Spleen (tissue), 11 donors: ENCODE measurements around the gene GLUD2. TPM values are rescaled to one million over a fixed set of nuclear protein-coding genes. Genes with fewer than 3 reads are reported as not detected.

Source experiments
- DNase-seq: peaks from one replicate; pipeline ENCODE4 v3.0.0-alpha.2; 2020
- H3K27ac ChIP-seq, 8 donors: fragments of 200-600 bp; sonication (generic) in 7 of 8; 1 replicate in 4 of 8; 2 replicates in 4 of 8; pipeline versions ENCODE4 v1.5.0 to v1.8.0; 2016 to 2021; ENCODE audit warnings: inconsistent platforms in 4 of 8, mild to moderate bottlenecking in 4 of 8, moderate library complexity in 1 of 8
- H3K27me3 ChIP-seq, 7 donors: fragments of 200-600 bp; sonication (generic) in 6 of 7; replicated peaks in 1 of 7; 1 replicate in 4 of 7; 2 replicates in 3 of 7; pipeline versions ENCODE4 v1.5.0 to v1.8.0; 2016 to 2021; ENCODE audit warnings: inconsistent platforms in 3 of 7, mild to moderate bottlenecking in 1 of 7
- H3K36me3 ChIP-seq, 6 donors: fragments of 200-600 bp; sonication (generic) in 5 of 6; 1 replicate in 4 of 6; 2 replicates in 2 of 6; pipeline versions ENCODE4 v1.5.0 to v1.8.0; 2016 to 2021; ENCODE audit warnings: inconsistent platforms in 2 of 6
- H3K4me1 ChIP-seq, 6 donors: fragments of 200-600 bp; sonication (generic) in 5 of 6; 1 replicate in 3 of 6; 2 replicates in 3 of 6; pipeline versions ENCODE4 v1.5.0 to v1.8.0; 2016 to 2021; ENCODE audit warnings: inconsistent platforms in 3 of 6
- H3K4me3 ChIP-seq, 8 donors: fragments of 200-600 bp; sonication (generic) in 7 of 8; 1 replicate in 4 of 8; 2 replicates in 4 of 8; pipeline versions ENCODE4 v1.5.0 to v1.8.0; 2016 to 2021; ENCODE audit warnings: inconsistent platforms in 4 of 8, mild to moderate bottlenecking in 4 of 8, moderate library complexity in 2 of 8
- H3K9me3 ChIP-seq, 8 donors: fragments of 200-600 bp; sonication (generic) in 7 of 8; 1 replicate in 4 of 8; 2 replicates in 4 of 8; pipeline versions ENCODE4 v1.5.0 to v1.8.0; 2016 to 2021; ENCODE audit warnings: inconsistent platforms in 4 of 8
- CTCF ChIP-seq, 11 experiments: fragments of 200-600 bp in 7 of 11; fragments of 450-650 bp in 4 of 11; sonication (generic) in 4 of 11; IDR thresholded peaks in 8 of 11; conservative IDR thresholded peaks in 3 of 11; 1 replicate in 7 of 11; 2 replicates in 4 of 11; pipeline versions ENCODE4 v1.4.0 to v1.8.0; 2016 to 2021; ENCODE audit warnings: antibody characterized with exemption in 11 of 11, inconsistent platforms in 4 of 11, mild to moderate bottlenecking in 1 of 11
- POLR2A ChIP-seq, 3 donors: fragments of 450-650 bp; IDR thresholded peaks; one replicate each; pipeline ENCODE4 v1.5.1; 2017; ENCODE audit warnings: antibody characterized with exemption in 3 of 3, mild to moderate bottlenecking in 1 of 3
- POLR2AphosphoS5 ChIP-seq, 3 donors: sonication (generic); formaldehyde crosslinking; IDR thresholded peaks; one replicate each; pipeline ENCODE4 v1.5.1; 2017; ENCODE audit warnings: antibody characterized with exemption in 3 of 3
- WGBS, 5 donors: extraction: QIAGEN DNeasy Blood & Tissue Kit in 3 of 5; methylation state at CpG; one replicate each; pipeline versions ENCODE4 v1.1.5 to v1.1.7; 2013 to 2018; 5-methylcytosine and 5-hydroxymethylcytosine counted together
- intact Hi-C: fragments of 100-400 bp; cut with DNase I; formaldehyde crosslinking; loops from one replicate; pipeline ENCODE4 v1.15.0; 2023; ENCODE audit warnings: low total_unique reads
- polyA plus RNA-seq, 3 donors: library from polyadenylated mRNA; stranded (reverse); fragments of 200-250 nt; gene quantifications; one replicate each; pipeline ENCODE4 v1.2.1, GENCODE V29; 2013
- total RNA-seq, 7 donors: library from RNA; depleted of rRNA in 3 of 7; stranded (reverse); fragments of >200 nt in 3 of 7; fragmentation: NEBNext Ultra II Directional in 4 of 7; extraction: Animal tissue kit (Norgen Biotek cat#: 25700) in 4 of 7; gene quantifications; one replicate each; pipeline versions ENCODE4 v1.1.0 to v1.2.1, GENCODE V29; 2016 to 2021
- donor health status: healthy with polysubstance abuse.
- donor health status: DM: no; HTN: no; CAD: no; lungs with moderate emphysema.
- donor health status: DM: no; HTN: no; CAD: no.
- donor health status: Bipolar disorder and iron deficiency.
- donor health status: healthy.
- donor health status: DM: no; HTN: no; CAD: no.
- donor health status: DM: yes; HTN: yes; CAD: no.

Gene GLUD2
- total and polyA plus RNA-seq, 10 donors = 0.10 to 1.4 (median 0.19) TPM; not detected in 1

GRCh38 chrX:121036137-121036536, 11.3 kb upstream of the GLUD2 start:
- 58 to 85% (median 70%) methylated on average over 3 of the region's 3 CpGs for WGBS, 5 donors
- Histone ChIP-seq H3K36me3 (no peaks in the 10 kb centered on the region), H3K9me3 (no peaks in the 10 kb centered on the region), H3K4me1 (no peaks in the 10 kb centered on the region), H3K27me3 (no peaks in the 10 kb centered on the region), H3K4me3 (no peak overlapping the region), H3K27ac (no peak overlapping the region)
- DNase-seq = no peak
- intact Hi-C loops = no loop called here
- no peak for TF ChIP-seq POLR2A (IDR thresholded peaks at IDR 0.05)

- Histone ChIP-seq H3K4me1 (no peaks in the 10 kb centered on the region), H3K4me3 (no peak overlapping the region), H3K27ac (no peak overlapping the region), H3K27me3 (no peaks in the 10 kb centered on the region), H3K36me3 (no peaks in the 10 kb centered on the region), H3K9me3 (peaks cover 0 to 4% (median 0%) of the 10 kb centered on the region in 8 donors)
- 58 to 82% (median 73%) methylated on average over 4 of the region's 4 CpGs for WGBS, 5 donors
- TF ChIP-seq POLR2AphosphoS5 (IDR thresholded peaks at IDR 0.05) (no peak), CTCF (IDR thresholded peaks at IDR 0.05 in 8 of 11, conservative IDR thresholded peaks at IDR 0.05 in 3 of 11) (no peak), POLR2A (IDR thresholded peaks at IDR 0.05) (no peak)
- DNase-seq = no peak
- intact Hi-C loops = no loop called here
Observed at GRCh38 chrX:121036951-121037350, 10.5 kb upstream of the GLUD2 start.

GRCh38 chrX:121050781-121051180, 3.4 kb downstream of the GLUD2 start:
- Histone ChIP-seq H3K36me3 (no peaks in the 10 kb centered on the region), H3K9me3 (no peaks in the 10 kb centered on the region), H3K27me3 (peaks cover 0 to 21% (median 7%) of the 10 kb centered on the region in 7 donors), H3K4me1 (no peaks in the 10 kb centered on the region), H3K27ac (no peak overlapping the region), H3K4me3 (no peak overlapping the region)
- intact Hi-C loops = no loop called here
- DNase-seq = no peak
- TF ChIP-seq CTCF (IDR thresholded peaks at IDR 0.05 in 8 of 11, conservative IDR thresholded peaks at IDR 0.05 in 3 of 11) (no peak), POLR2A (IDR thresholded peaks at IDR 0.05) (no peak), POLR2AphosphoS5 (IDR thresholded peaks at IDR 0.05) (no peak)

GRCh38 chrX:121052122-121052521, 4.7 kb downstream of the GLUD2 start:
- intact Hi-C loops = no loop called here
- H3K4me1 ChIP-seq = no peaks in the 10 kb centered on the region
- H3K27me3 ChIP-seq = peaks cover 0 to 13% (median 4%) of the 10 kb centered on the region in 7 donors
- H3K27ac ChIP-seq = no peak overlapping the region
- TF ChIP-seq CTCF (IDR thresholded peaks at IDR 0.05 in 8 of 11, conservative IDR thresholded peaks at IDR 0.05 in 3 of 11) = no peak
- no peak for TF ChIP-seq POLR2A (IDR thresholded peaks at IDR 0.05)
- no peak for TF ChIP-seq POLR2AphosphoS5 (IDR thresholded peaks at IDR 0.05)
- no peak for DNase-seq
- no peaks in the 10 kb centered on the region for H3K9me3 ChIP-seq
- no peak overlapping the region for H3K4me3 ChIP-seq
- no peaks in the 10 kb centered on the region for H3K36me3 ChIP-seq
- 63 to 96% (median 75%) methylated on average over 2 of the region's 2 CpGs for WGBS, 5 donors

- Histone ChIP-seq H3K9me3 (peaks cover 0 to 9% (median 2%) of the 10 kb centered on the region in 8 donors), H3K36me3 (no peaks in the 10 kb centered on the region), H3K4me3 (no peak overlapping the region), H3K27ac (no peak overlapping the region), H3K4me1 (no peaks in the 10 kb centered on the region), H3K27me3 (no peaks in the 10 kb centered on the region)
- no peak for TF ChIP-seq POLR2AphosphoS5 (IDR thresholded peaks at IDR 0.05)
- DNase-seq = no peak
- intact Hi-C loops = no loop called here
- 89 to 97% (median 94%) methylated on average over 3 of the region's 3 CpGs for WGBS, 5 donors
Observed at GRCh38 chrX:121062289-121062688, 14.9 kb downstream of the GLUD2 start.
